Naive thymus-derived CD4-positive, alpha-beta T cell (primary cell): Measurements from ENCODE around the gene HNRNPF. TPM values are rescaled to one million over a fixed set of nuclear protein-coding genes. Genes with fewer than 3 reads are reported as not detected.
"Not testable (repeated sequence)": the region's sequence is repeated elsewhere in the genome, so short reads cannot be mapped to it uniquely, and the experiment has no call there.

ENCODE experiments used
- ATAC-seq: fragments of 150-1000 bp; cut with Tn5 transposase; 2 replicates; pipeline ENCODE4 v1.10.0; 2021; ENCODE audit warnings: mild to moderate bottlenecking, moderate library complexity
- CTCF ChIA-PET: fragments of 350-600 bp; sonication (Branson Sonifier 250); formaldehyde crosslinking; loops from one replicate; lab custom pipeline; 2021; ENCODE audit warnings: antibody characterized with exemption; lab: Charles Lee
- POLR2A ChIA-PET: fragments of 350-600 bp; sonication (Branson Sonifier 250); formaldehyde crosslinking; loops from one replicate; lab custom pipeline; 2021; ENCODE audit warnings: antibody characterized with exemption, inconsistent platforms; lab: Charles Lee
- DNase-seq, 9 donors: peaks; one replicate each; pipeline versions ENCODE4 v3.0.0 to v3.0.0-alpha.2; 2020 to 2022; ENCODE audit warnings: mixed read lengths in 1 of 9
- H3K27ac ChIP-seq: one replicate; pipeline ENCODE4 v1.7.0; 2013; ENCODE audit warnings: mild to moderate bottlenecking, low read depth, low read length, moderate library complexity
- H3K27me3 ChIP-seq, 2 donors: one replicate each; pipeline ENCODE4 v1.7.0; 2013; ENCODE audit warnings: low read length in 2 of 2, mild to moderate bottlenecking in 2 of 2, moderate library complexity in 2 of 2; ENCODE audit not compliant: control insufficient read depth in 2 of 2, insufficient read depth in 2 of 2
- H3K36me3 ChIP-seq, 3 experiments: 1 replicate in 2 of 3; 2 replicates in 1 of 3; pipeline ENCODE4 v1.7.0; 2013; ENCODE audit warnings: low read length in 3 of 3, mild to moderate bottlenecking in 3 of 3, moderate library complexity in 1 of 3; ENCODE audit not compliant: insufficient read depth in 3 of 3, control insufficient read depth in 2 of 3
- H3K4me1 ChIP-seq, 2 donors: one replicate each; pipeline ENCODE4 v1.7.0; 2013; ENCODE audit warnings: low read length in 2 of 2, mild to moderate bottlenecking in 2 of 2, moderate library complexity in 1 of 2; ENCODE audit not compliant: control insufficient read depth in 2 of 2, insufficient read depth in 2 of 2
- H3K4me3 ChIP-seq: 2 replicates; pipeline ENCODE4 v1.7.0; 2013; ENCODE audit warnings: mild to moderate bottlenecking, low read length
- H3K9me3 ChIP-seq, 3 experiments: 1 replicate in 2 of 3; 2 replicates in 1 of 3; pipeline ENCODE4 v1.7.0; 2013; ENCODE audit warnings: low read length in 3 of 3; ENCODE audit not compliant: control insufficient read depth in 2 of 3
- H3K27ac Mint-ChIP-seq, 9 donors: one replicate each; pipeline ENCODE4 v1.8.0; 2020 to 2022; ENCODE audit warnings: mixed read lengths in 9 of 9, mild to moderate bottlenecking in 8 of 9, moderate library complexity in 5 of 9, inconsistent platforms in 2 of 9
- H3K27me3 Mint-ChIP-seq, 5 donors: one replicate each; pipeline ENCODE4 v1.8.0; 2021 to 2022; ENCODE audit warnings: mixed read lengths in 5 of 5, mild to moderate bottlenecking in 1 of 5
- H3K36me3 Mint-ChIP-seq, 5 donors: one replicate each; pipeline ENCODE4 v1.8.0; 2020 to 2022; ENCODE audit warnings: mixed read lengths in 5 of 5, mild to moderate bottlenecking in 3 of 5, inconsistent platforms in 1 of 5
- H3K4me1 Mint-ChIP-seq, 7 donors: one replicate each; pipeline ENCODE4 v1.8.0; 2020 to 2022; ENCODE audit warnings: mixed read lengths in 7 of 7, mild to moderate bottlenecking in 3 of 7, inconsistent platforms in 1 of 7
- H3K4me3 Mint-ChIP-seq, 10 donors: one replicate each; pipeline ENCODE4 v1.8.0; 2020 to 2022; ENCODE audit warnings: mild to moderate bottlenecking in 10 of 10, mixed read lengths in 10 of 10, moderate library complexity in 6 of 10, inconsistent platforms in 2 of 10
- H3K9me3 Mint-ChIP-seq, 11 donors: one replicate each; pipeline ENCODE4 v1.8.0; 2020 to 2022; ENCODE audit warnings: mixed read lengths in 11 of 11, mild to moderate bottlenecking in 4 of 11, inconsistent platforms in 1 of 11, moderate library complexity in 1 of 11
- intact Hi-C, 2 donors: fragments of 100-400 bp; cut with micrococcal nuclease; formaldehyde crosslinking; loops; one replicate each; pipeline ENCODE4 v1.15.1; 2023
- polyA plus RNA-seq, 2 donors: library from polyadenylated mRNA; unstranded; fragments of 300-500 nt; fragmentation: Illumina TruSeq; gene quantifications; one replicate each; pipeline ENCODE4 v1.2.3, GENCODE V29; 2021
- total RNA-seq, 6 experiments: library from RNA in 5 of 6; stranded (reverse) in 5 of 6; gene quantifications; 1 replicate in 5 of 6; 2 replicates in 1 of 6; pipeline ENCODE4 v1.2.3 and lab custom pipeline; 2021 to 2026

Gene HNRNPF
- total and polyA plus RNA-seq, 7 experiments from 2014 or later = 88.1 to 449 (median 173) TPM

DNA sequence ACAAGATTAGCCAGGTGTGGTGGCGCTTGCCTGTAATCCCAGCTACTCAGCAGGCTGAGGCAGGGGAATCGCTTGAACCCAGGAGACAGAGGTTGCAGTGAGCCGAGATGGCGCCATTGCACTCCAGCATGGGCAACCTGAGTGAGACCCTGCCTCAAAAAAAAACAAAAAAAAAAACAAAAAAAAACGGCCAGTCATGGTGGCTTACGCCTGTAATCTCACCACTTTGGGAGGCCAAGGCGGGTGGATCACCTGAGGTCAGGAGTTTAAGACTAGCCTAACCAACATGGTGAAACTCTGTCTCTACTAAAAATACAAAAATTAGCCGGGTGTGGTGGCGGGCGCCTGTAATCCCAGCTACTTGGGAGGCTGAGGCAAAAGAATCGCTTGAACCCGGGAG is 17.5 kb upstream of the HNRNPF start:
- intact Hi-C loops, ATAC-seq, H3K36me3 ChIP-seq, H3K27me3 Mint-ChIP-seq, DNase-seq, H3K9me3 ChIP-seq, H3K36me3 Mint-ChIP-seq, H3K27me3 ChIP-seq, H3K4me3 ChIP-seq, H3K9me3 Mint-ChIP-seq: not testable (repeated sequence)
- H3K27ac Mint-ChIP-seq = peak overlapping the region in 3 of 9 donors; percentile 38 to 63 (median 51)
- H3K4me1 Mint-ChIP-seq = peaks cover 9 to 33% (median 29%) of the 10 kb centered on the region in 7 donors
- Histone ChIP-seq H3K4me1 (peaks cover 1 to 14% of the 10 kb centered on the region in 2 donors), H3K27ac (peak overlapping the region; percentile 44)
- CTCF ChIA-PET = interaction anchor here (0.6 to 1.0 kb wide), 2 partner anchors 11 to 39 kb away, joined by 3 to 7 read pairs; partner anchors contain the start of gene ZNF487
- H3K4me3 Mint-ChIP-seq = peak overlapping the region in 1 of 10 donors; percentile 74
- POLR2A ChIA-PET = interaction anchor here (1.2 to 2.5 kb wide), 2 partner anchors 17 to 26 kb away, joined by 6 to 8 read pairs; partner anchors contain the start of gene HNRNPF

GRCh38 chr10:43424416-43424815 is 15.4 kb upstream of the HNRNPF start:
- Mint-ChIP-seq H3K36me3 (peaks cover 0 to 2% (median 0%) of the 10 kb centered on the region in 5 donors), H3K9me3 (no peaks in the 10 kb centered on the region), H3K27ac (peak overlapping the region in 1 of 9 donors; percentile 33), H3K27me3 (no peaks in the 10 kb centered on the region), H3K4me3 (no peak overlapping the region), H3K4me1 (peaks cover 18 to 48% (median 43%) of the 10 kb centered on the region in 7 donors)
- DNase-seq = no peak
- no peak overlapping the region for H3K4me3 ChIP-seq
- H3K27me3 ChIP-seq = no peaks in the 10 kb centered on the region
- no peaks in the 10 kb centered on the region for H3K9me3 ChIP-seq
- H3K36me3 ChIP-seq = no peaks in the 10 kb centered on the region
- peaks cover 12 to 26% of the 10 kb centered on the region in 2 donors for H3K4me1 ChIP-seq
- no peak for ATAC-seq
- ChIA-PET CTCF (no interaction called here), POLR2A (interaction anchor here (1.1 to 1.8 kb wide), 3 partner anchors 11 to 38 kb away, joined by 3 to 5 read pairs (median 4); partner anchors contain the start of gene ZNF487)
- intact Hi-C loops = no loop called here
- H3K27ac ChIP-seq = no peak overlapping the region

GRCh38 chr10:43421944-43422343 is 13.0 kb upstream of the HNRNPF start:
- H3K9me3 Mint-ChIP-seq, H3K27me3 ChIP-seq, DNase-seq, H3K36me3 Mint-ChIP-seq, CTCF ChIA-PET, intact Hi-C loops, H3K36me3 ChIP-seq, H3K27ac ChIP-seq, H3K4me3 ChIP-seq, ATAC-seq, H3K9me3 ChIP-seq, H3K27me3 Mint-ChIP-seq: not testable (repeated sequence)
- H3K27ac Mint-ChIP-seq = peak overlapping the region in 8 of 9 donors; percentile 58 to 98 (median 94)
- H3K4me1 ChIP-seq = peaks cover 24 to 35% of the 10 kb centered on the region in 2 donors
- POLR2A ChIA-PET = interaction anchor here (0.8 to 4.9 kb wide), 5 partner anchors 12 to 130 kb away, joined by 3 to 72 read pairs (median 12); partner anchors contain the start of genes HNRNPF and ZNF487
- H3K4me1 Mint-ChIP-seq = peaks cover 17 to 54% (median 49%) of the 10 kb centered on the region in 7 donors
- peak overlapping the region in 8 of 10 donors; percentile 62 to 96 (median 78) for H3K4me3 Mint-ChIP-seq

DNA sequence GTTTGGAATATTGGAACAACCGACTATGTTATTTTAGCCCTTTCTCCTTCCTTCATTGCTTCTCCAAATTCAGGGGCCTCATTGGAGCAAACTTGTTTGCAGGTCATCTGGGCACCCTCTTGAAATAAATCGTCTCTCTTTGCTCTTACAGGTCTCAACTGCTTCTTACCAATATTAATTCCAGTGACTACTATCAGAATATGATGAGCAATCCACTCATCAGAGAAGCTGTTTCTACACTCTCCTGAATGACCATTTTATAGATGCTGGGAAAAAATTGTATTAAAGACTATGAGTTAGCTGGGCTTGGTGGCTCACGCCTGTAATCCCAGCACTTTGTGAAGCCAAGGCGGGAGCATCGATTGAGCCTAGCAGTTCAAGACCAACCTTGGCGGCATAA is 12.5 kb upstream of the HNRNPF start:
- DNase-seq = no peak
- Mint-ChIP-seq H3K4me1 (peaks cover 17 to 53% (median 48%) of the 10 kb centered on the region in 7 donors), H3K36me3 (peaks cover 0 to 2% (median 0%) of the 10 kb centered on the region in 5 donors), H3K9me3 (no peaks in the 10 kb centered on the region), H3K27me3 (no peaks in the 10 kb centered on the region), H3K4me3 (peak overlapping the region; percentile 49 to 96 (median 68)), H3K27ac (peak overlapping the region in 8 of 9 donors; percentile 58 to 98 (median 94))
- Histone ChIP-seq H3K27ac (peak overlapping the region; percentile 95), H3K27me3 (no peaks in the 10 kb centered on the region), H3K4me1 (peaks cover 24 to 35% of the 10 kb centered on the region in 2 donors), H3K36me3 (no peaks in the 10 kb centered on the region), H3K4me3 (no peak overlapping the region), H3K9me3 (no peaks in the 10 kb centered on the region)
- intact Hi-C loops = no loop called here
- no peak for ATAC-seq
- ChIA-PET CTCF (no interaction called here), POLR2A (interaction anchor here (0.8 to 4.9 kb wide), 5 partner anchors 12 to 129 kb away, joined by 3 to 72 read pairs (median 12); partner anchors contain the start of genes HNRNPF and ZNF487)

GRCh38 chr10:43421201-43421507 is 12.2 kb upstream of the HNRNPF start:
- Histone ChIP-seq H3K27me3 (no peaks in the 10 kb centered on the region), H3K4me1 (peaks cover 24 to 34% of the 10 kb centered on the region in 2 donors), H3K4me3 (peak overlapping the region; percentile 62), H3K27ac (peak overlapping the region; percentile 95), H3K9me3 (no peaks in the 10 kb centered on the region), H3K36me3 (no peaks in the 10 kb centered on the region)
- Mint-ChIP-seq H3K27me3 (no peaks in the 10 kb centered on the region), H3K27ac (peak overlapping the region; percentile 91 to 99 (median 98)), H3K4me3 (peak overlapping the region; percentile 87 to 98 (median 92)), H3K4me1 (peaks cover 17 to 52% (median 47%) of the 10 kb centered on the region in 7 donors), H3K36me3 (peaks cover 0 to 2% (median 0%) of the 10 kb centered on the region in 5 donors), H3K9me3 (no peaks in the 10 kb centered on the region)
- ChIA-PET CTCF (interaction anchor here (1.7 kb wide), 1 partner anchor 14 kb away, joined by 3 read pairs; no protein-coding TSS in a partner anchor), POLR2A (interaction anchor here (0.7 to 4.9 kb wide), 9 partner anchors 10 to 58 kb away, joined by 3 to 72 read pairs (median 12); partner anchors contain the start of genes HNRNPF and ZNF487)
- ATAC-seq = no peak
- intact Hi-C loops = no loop called here
- no peak for DNase-seq

DNA sequence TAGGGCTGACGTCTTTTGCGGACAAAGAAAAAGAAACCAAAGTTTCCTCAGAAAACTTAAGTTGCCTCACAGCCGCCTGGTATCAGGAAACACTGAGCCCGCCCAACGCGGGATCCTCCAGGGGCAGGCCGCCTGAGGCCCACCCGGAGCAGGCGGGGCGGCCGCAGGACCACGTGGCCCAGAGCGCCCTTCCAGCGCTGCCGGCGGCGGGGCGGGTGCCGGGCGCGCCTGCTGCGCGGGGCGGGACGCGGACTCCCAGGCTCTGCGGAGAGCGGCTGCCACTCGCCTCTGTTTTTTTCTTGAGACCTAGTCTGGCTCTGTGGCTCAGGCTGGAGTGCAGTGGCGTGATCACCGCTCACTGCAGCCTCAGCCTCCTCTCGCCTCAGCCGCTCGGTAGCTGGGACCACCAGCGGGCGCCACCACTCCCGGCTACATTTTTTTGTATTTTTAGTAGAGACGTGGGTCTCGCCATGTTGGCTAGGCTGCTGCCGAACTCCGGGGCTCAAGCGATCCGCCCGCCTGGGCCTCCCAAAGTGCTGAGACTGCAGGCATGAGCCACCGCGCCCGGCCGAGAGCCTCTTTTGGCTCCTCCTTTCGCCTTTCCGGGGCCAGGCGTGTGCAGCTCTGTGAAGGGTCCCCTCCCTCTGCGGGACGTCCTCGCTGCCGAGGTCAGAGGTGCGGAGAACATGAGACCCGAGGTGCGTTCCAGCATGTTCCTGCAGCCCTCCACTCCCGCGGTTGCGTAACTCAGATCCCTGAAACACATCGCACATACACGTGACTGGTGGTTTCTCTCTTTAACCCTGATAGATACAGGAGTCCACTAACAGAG is 11.6 kb upstream of the HNRNPF start:
- DNase-seq (peak; percentile 69 to 86 (median 81)), ATAC-seq (peak; percentile 94)
- H3K27me3 ChIP-seq = no peaks in the 10 kb centered on the region
- peaks cover 17 to 46% (median 41%) of the 10 kb centered on the region in 7 donors for H3K4me1 Mint-ChIP-seq
- no peaks in the 10 kb centered on the region for H3K9me3 Mint-ChIP-seq
- ChIA-PET CTCF (interaction anchor here (0.7 to 2.8 kb wide), 4 partner anchors 10 to 404 kb away, joined by 3 to 9 read pairs (median 4); no protein-coding TSS in a partner anchor), POLR2A (interaction anchor here (0.6 to 4.9 kb wide), 12 partner anchors 11 to 60 kb away, joined by 3 to 72 read pairs (median 5); partner anchors contain the start of genes HNRNPF and ZNF487)
- peak overlapping the region; percentile 95 for H3K27ac ChIP-seq
- no peaks in the 10 kb centered on the region for H3K36me3 ChIP-seq
- peak overlapping the region; percentile 87 to 98 (median 92) for H3K4me3 Mint-ChIP-seq
- peak overlapping the region; percentile 91 to 99 (median 98) for H3K27ac Mint-ChIP-seq
- peak overlapping the region; percentile 62 for H3K4me3 ChIP-seq
- intact Hi-C loops = loop anchor here (1.0 kb wide), 4 partner anchors 11 to 58 kb away; partner anchors contain the start of gene HNRNPF (in 2 of the 2)
- no peaks in the 10 kb centered on the region for H3K9me3 ChIP-seq
- no peaks in the 10 kb centered on the region for H3K27me3 Mint-ChIP-seq
- peaks cover 24 to 29% of the 10 kb centered on the region in 2 donors for H3K4me1 ChIP-seq
- peaks cover 0 to 2% (median 0%) of the 10 kb centered on the region in 5 donors for H3K36me3 Mint-ChIP-seq
